Left ventricle myocardium inferior (tissue), 1 donor: ENCODE data around the gene SCIN. TPM values are rescaled to one million over a fixed set of nuclear protein-coding genes. Genes with fewer than 3 reads are reported as not detected.
"Not testable (repeated sequence)": the region's sequence is repeated elsewhere in the genome, so short reads cannot be mapped to it uniquely, and the experiment has no call there.

ENCODE experiments used
- DNase-seq: peaks from one replicate; pipeline ENCODE4 v3.0.0-alpha.2; 2020
- H3K27ac ChIP-seq: fragments of 200-600 bp; replicated peaks from 2 replicates; pipeline ENCODE4 v1.8.0; 2021
- H3K27me3 ChIP-seq: fragments of 200-600 bp; 2 replicates; pipeline ENCODE4 v1.8.0; 2021; ENCODE audit warnings: low read depth
- H3K36me3 ChIP-seq: fragments of 200-600 bp; 2 replicates; pipeline ENCODE4 v1.8.0; 2021
- H3K4me1 ChIP-seq: fragments of 200-600 bp; 2 replicates; pipeline ENCODE4 v1.8.0; 2021
- H3K4me3 ChIP-seq: fragments of 200-600 bp; 2 replicates; pipeline ENCODE4 v1.8.0; 2021; ENCODE audit warnings: mild to moderate bottlenecking, moderate library complexity
- H3K9me3 ChIP-seq: fragments of 200-600 bp; replicated peaks from 2 replicates; pipeline ENCODE4 v1.8.0; 2021
- intact Hi-C: fragments of 100-400 bp; cut with micrococcal nuclease; formaldehyde crosslinking; loops from one replicate; pipeline ENCODE4 v1.11.0; 2022
- long read RNA-seq: library from polyadenylated mRNA; unstranded; transcript quantifications from one replicate; pipeline ENCODE4 v2.0.0, GENCODE V29; 2021
- total RNA-seq: library from RNA; stranded (reverse); fragmentation: NEBNext Ultra II Directional; extraction: Animal tissue kit (Norgen Biotek cat#: 25700); gene quantifications from one replicate; pipeline ENCODE4 v1.2.1, GENCODE V29; 2021
- TF ChIP-seq, protein P1 (sequence below): fragments of 200-600 bp; IDR thresholded peaks from 2 replicates; pipeline ENCODE4 v1.8.0; 2021; ENCODE audit warnings: antibody characterized with exemption, mild to moderate bottlenecking, borderline replicate concordance
- donor health status: DM: no; HTN: yes; CAD: no; lungs with severe emphysema.

SCIN gene
- total RNA-seq = not detected
- long read RNA-seq = 0 reads

DNA sequence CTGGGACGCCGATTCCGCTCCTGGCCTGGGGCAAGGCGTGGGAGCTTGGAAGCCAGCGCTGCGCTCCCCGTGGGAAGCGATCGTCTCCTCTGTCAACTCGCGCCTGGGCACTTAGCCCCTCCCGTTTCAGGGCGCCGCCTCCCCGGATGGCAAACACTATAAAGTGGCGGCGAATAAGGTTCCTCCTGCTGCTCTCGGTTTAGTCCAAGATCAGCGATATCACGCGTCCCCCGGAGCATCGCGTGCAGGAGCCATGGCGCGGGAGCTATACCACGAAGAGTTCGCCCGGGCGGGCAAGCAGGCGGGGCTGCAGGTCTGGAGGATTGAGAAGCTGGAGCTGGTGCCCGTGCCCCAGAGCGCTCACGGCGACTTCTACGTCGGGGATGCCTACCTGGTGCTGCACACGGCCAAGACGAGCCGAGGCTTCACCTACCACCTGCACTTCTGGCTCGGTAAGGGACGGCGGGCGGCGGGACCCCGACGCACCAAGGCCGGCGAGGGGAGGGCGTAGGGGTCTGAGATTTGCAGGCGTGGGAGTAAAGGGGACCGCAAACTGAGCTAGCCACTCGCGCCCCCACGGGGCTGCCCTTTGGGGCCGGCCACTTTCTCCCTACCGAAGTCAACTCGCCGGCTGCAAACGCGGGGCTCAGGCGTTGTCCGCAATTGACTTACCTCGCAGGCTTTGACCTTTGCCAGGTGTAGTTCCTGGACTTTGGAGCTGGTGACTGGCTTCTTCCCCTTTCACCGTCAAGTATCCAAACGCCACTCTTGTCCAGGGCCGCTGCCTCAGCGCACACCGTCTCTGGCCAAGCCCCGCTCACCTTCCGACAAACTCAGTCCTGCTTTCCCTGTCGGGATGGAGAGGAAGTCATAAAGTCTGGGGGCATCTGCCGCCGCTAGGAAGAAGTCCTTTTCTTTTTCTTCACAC, at the start of gene SCIN:
TSS of gene SCIN (plus strand) at position 187 of the 928 bp plus-strand sequence. CDS start at position 254, 67 bp downstream.
- Histone ChIP-seq H3K27me3 (peaks cover 53% of the 10 kb centered on the region), H3K27ac (no peak within 1 kb of the TSS), H3K4me1 (peaks cover 12% of the 10 kb centered on the region), H3K9me3 (no peaks in the 10 kb centered on the region), H3K36me3 (no peaks in the 10 kb centered on the region), H3K4me3 (peak within 1 kb of the TSS; percentile 60)
- DNase-seq = peak; percentile 22
- intact Hi-C loops = no loop called here
- TF ChIP-seq, protein P1, sequence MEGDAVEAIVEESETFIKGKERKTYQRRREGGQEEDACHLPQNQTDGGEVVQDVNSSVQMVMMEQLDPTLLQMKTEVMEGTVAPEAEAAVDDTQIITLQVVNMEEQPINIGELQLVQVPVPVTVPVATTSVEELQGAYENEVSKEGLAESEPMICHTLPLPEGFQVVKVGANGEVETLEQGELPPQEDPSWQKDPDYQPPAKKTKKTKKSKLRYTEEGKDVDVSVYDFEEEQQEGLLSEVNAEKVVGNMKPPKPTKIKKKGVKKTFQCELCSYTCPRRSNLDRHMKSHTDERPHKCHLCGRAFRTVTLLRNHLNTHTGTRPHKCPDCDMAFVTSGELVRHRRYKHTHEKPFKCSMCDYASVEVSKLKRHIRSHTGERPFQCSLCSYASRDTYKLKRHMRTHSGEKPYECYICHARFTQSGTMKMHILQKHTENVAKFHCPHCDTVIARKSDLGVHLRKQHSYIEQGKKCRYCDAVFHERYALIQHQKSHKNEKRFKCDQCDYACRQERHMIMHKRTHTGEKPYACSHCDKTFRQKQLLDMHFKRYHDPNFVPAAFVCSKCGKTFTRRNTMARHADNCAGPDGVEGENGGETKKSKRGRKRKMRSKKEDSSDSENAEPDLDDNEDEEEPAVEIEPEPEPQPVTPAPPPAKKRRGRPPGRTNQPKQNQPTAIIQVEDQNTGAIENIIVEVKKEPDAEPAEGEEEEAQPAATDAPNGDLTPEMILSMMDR = no peak

DNA sequence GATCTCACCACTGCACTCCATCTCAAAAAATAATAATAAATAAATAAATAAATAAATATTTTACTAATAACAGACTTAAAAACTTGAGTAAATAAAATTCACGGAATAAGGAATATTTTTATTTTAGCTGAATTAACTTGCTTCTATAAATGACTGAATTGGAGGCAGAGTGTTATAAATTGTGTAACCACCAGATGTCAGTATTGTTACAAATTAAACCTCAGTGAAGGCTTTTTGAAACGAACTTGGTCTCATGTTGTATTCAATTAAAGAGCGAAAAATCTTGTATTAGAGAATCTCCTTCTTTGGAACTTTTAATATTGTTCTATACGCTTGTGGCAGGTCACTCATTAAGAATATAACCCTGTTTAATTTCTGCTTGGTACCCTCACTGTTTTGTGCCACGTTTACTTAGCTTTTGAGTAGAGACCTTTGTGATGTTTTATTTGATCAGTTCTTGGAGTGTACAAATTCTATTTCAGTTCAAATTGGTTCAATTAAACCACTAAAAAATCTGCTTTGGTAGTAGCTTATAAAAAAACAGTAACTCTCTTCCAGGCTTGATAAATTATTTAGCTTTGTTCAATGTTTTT, 45.6 kb upstream of the SCIN start:
- intact Hi-C loops = loop anchor here (2.0 to 10.0 kb wide), 2 partner anchors 100 to 738 kb away; no protein-coding TSS in a partner anchor
- no peak for DNase-seq
- no peak overlapping the region for H3K27ac ChIP-seq
- H3K36me3 ChIP-seq = no peaks in the 10 kb centered on the region
- peaks cover 8% of the 10 kb centered on the region for H3K27me3 ChIP-seq
- H3K9me3 ChIP-seq = no peaks in the 10 kb centered on the region
- no peak overlapping the region for H3K4me3 ChIP-seq
- no peaks in the 10 kb centered on the region for H3K4me1 ChIP-seq
- TF ChIP-seq, protein P1 = peak; percentile 78

DNA sequence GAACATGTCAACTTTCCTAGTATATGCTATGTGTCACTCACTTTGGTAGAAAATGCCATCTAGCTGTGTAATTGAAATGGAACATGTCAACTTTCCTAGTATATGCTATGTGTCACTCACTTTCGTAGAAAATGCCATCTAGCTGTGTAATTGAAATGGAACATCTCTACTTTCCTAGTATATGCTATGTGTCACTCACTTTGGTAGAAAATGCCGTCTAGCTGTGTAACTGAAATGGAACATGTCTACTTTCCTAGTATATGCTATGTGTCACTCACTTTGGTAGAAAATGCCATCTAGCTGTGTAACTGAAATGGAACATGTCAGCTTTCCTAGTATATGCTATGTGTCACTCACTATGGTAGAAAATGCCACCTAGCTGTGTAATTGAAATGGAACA, 43.8 kb upstream of the SCIN start:
- H3K27me3 ChIP-seq, H3K36me3 ChIP-seq: not testable (repeated sequence)
- intact Hi-C loops = loop anchor here (10.0 kb wide), 1 partner anchor 98 kb away; no protein-coding TSS in a partner anchor

DNA sequence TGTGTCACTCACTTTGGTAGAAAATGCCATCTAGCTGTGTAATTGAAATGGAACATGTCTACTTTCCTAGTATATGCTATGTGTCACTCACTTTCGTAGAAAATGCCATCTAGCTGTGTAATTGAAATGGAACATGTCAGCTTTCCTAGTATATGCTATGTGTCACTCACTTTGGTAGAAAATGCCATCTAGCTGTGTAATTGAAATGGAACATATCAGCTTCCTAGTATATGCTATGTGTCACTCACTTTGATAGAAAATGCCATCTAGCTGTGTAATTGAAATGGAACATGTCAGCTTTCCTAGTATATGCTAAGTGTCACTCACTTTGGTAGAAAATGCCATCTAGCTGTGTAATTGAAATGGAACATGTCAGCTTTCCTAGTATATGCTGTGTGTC, 42.9 kb upstream of the SCIN start:
- DNase-seq, H3K27me3 ChIP-seq, H3K36me3 ChIP-seq, H3K4me3 ChIP-seq, H3K4me1 ChIP-seq, H3K9me3 ChIP-seq, H3K27ac ChIP-seq: not testable (repeated sequence)
- intact Hi-C loops = loop anchor here (10.0 kb wide), 1 partner anchor 97 kb away; no protein-coding TSS in a partner anchor

More for the DNA sequence above, 43.8 kb upstream of the SCIN start:
- not testable (repeated sequence) for DNase-seq, H3K27ac ChIP-seq, H3K4me3 ChIP-seq, H3K9me3 ChIP-seq, H3K4me1 ChIP-seq

DNA sequence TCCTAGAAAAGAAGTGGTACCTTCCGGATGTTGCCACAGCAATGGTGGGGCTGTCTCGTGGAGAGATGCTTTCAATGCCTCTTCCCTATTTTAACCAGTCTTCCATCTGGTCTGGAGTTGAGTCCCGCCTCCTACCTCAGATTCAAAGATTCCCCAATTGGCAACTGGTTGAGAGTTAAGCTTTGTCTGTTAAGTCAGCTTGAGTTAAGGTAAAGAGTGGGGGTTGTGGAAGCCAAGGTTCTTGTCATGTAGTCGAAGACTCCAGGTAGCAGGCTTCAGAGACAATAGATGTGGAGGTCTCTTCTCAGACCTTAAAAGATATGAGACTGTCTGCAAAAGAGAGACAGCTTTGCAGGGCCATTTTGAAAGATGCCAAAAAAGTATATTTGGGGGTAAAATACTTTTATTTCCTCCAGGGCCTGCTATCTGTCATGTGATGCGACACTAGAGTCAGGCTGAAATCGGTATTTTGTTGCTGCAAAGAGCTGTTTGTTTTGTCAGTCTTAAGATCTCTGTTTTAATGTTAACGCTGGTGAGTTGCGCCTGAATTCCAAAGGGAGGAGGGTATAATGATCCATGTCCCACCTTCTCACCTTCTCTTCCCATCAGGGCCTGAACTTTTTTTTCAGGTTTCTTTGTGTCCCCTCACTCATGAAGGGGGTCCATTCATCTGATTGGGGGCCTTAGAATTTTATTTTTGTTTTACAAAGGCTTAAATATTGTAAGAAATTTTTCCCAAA, 40.4 kb upstream of the SCIN start:
- Histone ChIP-seq H3K4me3 (no peak overlapping the region), H3K27ac (no peak overlapping the region), H3K36me3 (no peaks in the 10 kb centered on the region), H3K4me1 (no peaks in the 10 kb centered on the region), H3K27me3 (peaks cover 5% of the 10 kb centered on the region), H3K9me3 (no peaks in the 10 kb centered on the region)
- TF ChIP-seq, protein P1 = no peak
- intact Hi-C loops = loop anchor here (10.0 kb wide), 1 partner anchor 95 kb away; no protein-coding TSS in a partner anchor
- DNase-seq = no peak

DNA sequence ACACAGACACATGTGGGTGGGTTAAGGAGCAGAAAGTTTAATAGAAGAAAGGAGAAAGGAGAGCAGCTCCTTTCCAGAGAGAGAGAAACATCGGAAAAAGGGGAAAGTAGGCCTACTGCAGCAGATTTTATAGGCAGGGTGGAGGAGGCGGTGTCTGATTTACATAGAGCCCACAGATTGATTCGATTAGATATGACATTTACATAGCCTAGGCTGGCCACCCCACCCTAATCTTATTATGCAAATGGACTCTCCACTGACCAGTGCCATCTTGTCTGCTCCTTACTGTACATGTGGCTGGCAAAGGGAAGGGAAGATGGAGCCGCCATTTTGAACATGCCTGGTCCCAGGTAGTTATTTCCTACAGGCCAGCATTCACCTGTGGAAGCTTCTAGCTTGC, 38.7 kb upstream of the SCIN start:
- intact Hi-C loops = no loop called here

More for the DNA sequence above, 38.7 kb upstream of the SCIN start:
- no peak for DNase-seq
- H3K36me3 ChIP-seq = no peaks in the 10 kb centered on the region
- TF ChIP-seq, protein P1 = no peak
- peaks cover 5% of the 10 kb centered on the region for H3K27me3 ChIP-seq
- peaks cover 7% of the 10 kb centered on the region for H3K9me3 ChIP-seq
- H3K4me3 ChIP-seq = no peak overlapping the region
- no peaks in the 10 kb centered on the region for H3K4me1 ChIP-seq
- no peak overlapping the region for H3K27ac ChIP-seq
